OCI-LY7 (cell line): ENCODE data around the gene MAP6.

Experiments used
- CTCF ChIP-seq: fragments of 200-600 bp; sonication (generic); conservative IDR thresholded peaks from 2 replicates; pipeline ENCODE4 v1.5.1; 2014; ENCODE audit warnings: mild to moderate bottlenecking, antibody characterized with exemption, low read length, moderate library complexity, mixed read lengths
- EZH2phosphoT487 ChIP-seq: fragments of 200-600 bp; sonication (generic); IDR thresholded peaks from 2 replicates; pipeline ENCODE4 v1.6.1; 2018; ENCODE audit warnings: low read depth, borderline replicate concordance, mild to moderate bottlenecking, mixed run types, antibody characterized with exemption, low read length, moderate library complexity, mixed read lengths

DNA sequence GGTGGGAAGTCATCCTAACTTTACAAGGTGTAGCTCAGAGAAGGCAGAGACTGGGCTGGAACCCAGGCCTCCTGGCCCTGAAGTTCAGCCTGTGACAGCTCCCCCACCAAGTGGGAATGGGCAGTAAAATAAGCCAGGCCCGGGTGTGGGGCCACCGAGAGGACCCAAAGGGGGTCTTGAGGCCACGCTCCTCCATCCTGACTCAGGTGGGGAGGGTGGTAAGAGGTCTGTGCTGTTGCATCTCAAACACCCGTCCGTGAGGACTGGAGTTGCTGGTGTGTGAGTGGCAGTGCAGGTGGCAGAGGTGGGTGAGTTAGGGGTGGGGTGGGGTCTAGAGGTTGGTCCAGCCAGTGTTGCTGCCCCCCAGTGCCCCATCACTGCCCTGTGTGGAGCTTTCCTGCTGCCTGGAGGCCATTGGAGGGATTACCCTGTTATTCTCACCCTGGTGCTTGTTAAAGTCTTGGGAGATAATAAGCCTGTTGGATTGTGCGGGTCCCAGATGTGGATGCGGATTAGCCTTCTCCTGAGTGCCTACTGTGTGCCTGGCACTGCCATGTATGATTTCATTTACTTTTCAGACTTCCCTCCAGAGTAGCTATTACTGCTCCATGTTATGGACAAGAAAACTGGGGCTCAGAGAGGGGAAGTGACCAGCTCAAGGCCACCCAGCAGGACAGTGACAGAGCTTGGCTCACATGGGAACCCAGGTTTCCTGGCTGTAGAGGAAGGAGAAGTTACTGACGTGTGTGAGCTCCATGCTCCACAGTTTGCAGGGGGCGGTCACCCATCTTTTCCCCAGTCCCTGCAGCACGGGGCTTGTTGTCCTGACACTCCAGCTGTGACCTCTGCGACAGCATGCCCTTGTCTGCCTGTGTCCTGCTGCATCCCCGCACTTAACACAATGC, 93.9 kb downstream of the MAP6 start:
- TF ChIP-seq CTCF (no peak), EZH2phosphoT487 (no peak)
